ENCODE measurements around the gene MED9. TPM values are rescaled to one million over a fixed set of nuclear protein-coding genes. Genes with fewer than 3 reads are reported as not detected.

Gene MED9
- total and polyA plus RNA-seq, 10 of the 15 experiments (the other 5 are each of a cell fraction or from before 2014, with no cell fraction given): 1.5 to 22.4 (median 14.8) TPM

DNA sequence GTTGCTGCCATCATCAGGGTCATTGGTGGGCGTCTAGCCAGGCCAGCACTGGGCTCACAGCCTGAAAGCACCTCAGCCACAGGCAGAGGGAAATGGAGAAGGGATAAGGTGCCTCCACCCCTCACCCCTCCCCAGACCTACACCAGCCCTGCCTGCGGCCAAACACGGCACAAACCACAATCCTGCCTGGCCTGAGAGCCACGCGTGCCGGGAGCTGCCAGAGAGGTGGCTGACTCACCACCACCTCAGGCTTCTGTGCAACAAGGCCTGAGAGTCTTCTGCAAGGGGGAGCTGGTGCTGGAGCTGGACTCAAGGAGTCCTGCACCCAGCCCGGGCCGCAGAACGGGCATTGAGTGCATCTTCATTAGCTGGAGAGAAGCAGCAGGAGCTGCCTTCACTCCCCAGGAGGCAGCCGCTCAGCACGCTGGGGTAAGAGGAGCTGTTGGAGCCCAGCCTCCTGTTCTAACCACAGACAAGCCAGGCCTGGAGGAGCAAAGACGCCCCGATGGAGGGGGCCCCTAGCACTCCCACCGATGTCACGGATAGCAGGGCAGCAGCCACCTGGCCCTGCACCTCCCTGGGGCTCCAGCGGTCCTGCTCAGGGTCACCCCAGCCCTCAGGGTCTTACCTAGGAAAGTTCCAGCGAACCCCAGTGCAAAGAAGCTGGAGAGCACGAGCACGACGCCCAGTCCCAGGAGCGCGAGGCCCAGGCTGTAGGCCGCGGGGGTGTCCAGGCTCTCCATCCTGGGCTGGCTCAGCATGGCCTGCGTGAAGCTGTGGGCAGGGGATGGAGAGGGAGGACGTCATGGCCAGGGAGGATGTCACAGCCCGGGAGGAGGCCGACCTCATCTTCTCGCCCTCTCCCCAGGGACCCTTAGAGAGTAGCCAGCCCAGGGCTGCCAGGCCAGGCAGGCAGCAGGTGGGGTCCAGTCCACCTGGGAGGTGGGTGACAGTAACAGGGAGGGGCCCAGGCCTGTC is 35.4 kb downstream of the MED9 start:
- intact Hi-C loops (cut with micrococcal nuclease; ENCODE audit: unreplicated experiment): no loop called here
- 70% methylated on average over 29 of the region's 29 CpGs for WGBS (ENCODE audit: insufficient coverage, insufficient replicate concordance, low lambda C conversion rate, missing lambda C conversion rate)
- Histone ChIP-seq H2AFZ (ENCODE audit: control insufficient read depth, low read depth, low read length) (no peak overlapping the region), H3K9me3 (replicated peaks; ENCODE audit: control insufficient read depth, insufficient read depth, low read length) (no peaks in the 10 kb centered on the region), H3K4me2 (ENCODE audit: control insufficient read depth, insufficient read depth) (no peak overlapping the region), H3K36me3 (ENCODE audit: control insufficient read depth in 2 of 2, insufficient read depth in 2 of 2, low read length in 1 of 2) (no peaks in the 10 kb centered on the region), H4K20me1 (ENCODE audit: control insufficient read depth, insufficient read depth) (no peaks in the 10 kb centered on the region), H3K79me2 (ENCODE audit: control insufficient read depth, insufficient read depth, low read length) (no peaks in the 10 kb centered on the region), H3K27ac (ENCODE audit: control insufficient read depth, insufficient read depth) (no peak overlapping the region), H3K27me3 (replicated peaks in 1 of 2; ENCODE audit: control insufficient read depth in 2 of 2, insufficient read depth in 2 of 2, low read length in 1 of 2) (no peaks in the 10 kb centered on the region), H3K4me1 (ENCODE audit: control insufficient read depth, insufficient read depth, low read length) (no peaks in the 10 kb centered on the region), H3K4me3 (no peak overlapping the region), H3K9ac (ENCODE audit: control insufficient read depth, insufficient read depth, low read length) (no peak overlapping the region)
- ChIA-PET RAD21 (ENCODE audit: unreplicated experiment) (no interaction called here), CTCF (interaction anchor here (1.2 kb wide), 1 partner anchor 56 kb away, joined by 4 read pairs; no protein-coding TSS in a partner anchor), POLR2A (no interaction called here), SMC1A (ENCODE audit: uncharacterized antibody, unreplicated experiment) (no interaction called here)
- DNase-seq (ENCODE audit: low read depth, low spot score) (no peak), ATAC-seq (no peak), FAIRE-seq (no peak)
- BruUV-seq (replicated peaks): no TSS peak
- TF ChIP-seq BRCA1 (IDR thresholded peaks at IDR 0.05; ENCODE audit: low read depth, low read length): no peak
- in situ Hi-C loops (cut with MboI): no loop called here

DNA sequence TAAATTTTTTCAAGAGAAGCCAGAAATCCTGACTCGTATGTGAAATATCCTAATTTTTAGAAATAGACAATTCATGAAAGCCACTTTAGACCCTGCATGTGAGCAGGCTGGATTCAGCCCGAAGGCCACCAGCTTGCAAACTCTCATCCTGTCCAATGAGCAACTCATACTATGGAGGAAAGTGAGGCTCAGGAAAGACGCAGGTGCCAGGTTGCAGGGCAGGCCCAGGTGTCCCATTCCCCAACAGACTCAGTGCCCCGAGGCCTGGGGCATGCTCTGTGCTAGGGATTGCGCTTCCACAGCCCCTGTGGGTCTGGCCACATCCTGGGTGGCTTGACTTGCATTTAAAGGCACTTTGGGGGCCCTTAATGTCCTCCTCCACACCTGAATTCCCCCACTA is 36.1 kb downstream of the MED9 start:
- H3K4me2 ChIP-seq (ENCODE audit: control insufficient read depth, insufficient read depth): no peak overlapping the region
- no peak overlapping the region for H2AFZ ChIP-seq (ENCODE audit: control insufficient read depth, low read depth, low read length)
- no peaks in the 10 kb centered on the region for H3K4me1 ChIP-seq (ENCODE audit: control insufficient read depth, insufficient read depth, low read length)
- ATAC-seq (no peak), DNase-seq (ENCODE audit: low read depth, low spot score) (no peak), FAIRE-seq (no peak)
- H3K9ac ChIP-seq (ENCODE audit: control insufficient read depth, insufficient read depth, low read length): no peak overlapping the region
- H3K27ac ChIP-seq (ENCODE audit: control insufficient read depth, insufficient read depth): no peak overlapping the region
- in situ Hi-C loops (cut with MboI): no loop called here
- H3K36me3 ChIP-seq (ENCODE audit: control insufficient read depth in 2 of 2, insufficient read depth in 2 of 2, low read length in 1 of 2): no peaks in the 10 kb centered on the region
- ChIA-PET RAD21 (ENCODE audit: unreplicated experiment) (no interaction called here), POLR2A (no interaction called here), SMC1A (ENCODE audit: uncharacterized antibody, unreplicated experiment) (no interaction called here), CTCF (interaction anchor here (1.2 kb wide), 1 partner anchor 55 kb away, joined by 4 read pairs; no protein-coding TSS in a partner anchor)
- intact Hi-C loops (cut with micrococcal nuclease; ENCODE audit: unreplicated experiment): no loop called here
- no peak overlapping the region for H3K4me3 ChIP-seq
- H3K27me3 ChIP-seq (replicated peaks in 1 of 2; ENCODE audit: control insufficient read depth in 2 of 2, insufficient read depth in 2 of 2, low read length in 1 of 2): no peaks in the 10 kb centered on the region
- no peaks in the 10 kb centered on the region for H4K20me1 ChIP-seq (ENCODE audit: control insufficient read depth, insufficient read depth)
- WGBS (ENCODE audit: insufficient coverage, insufficient replicate concordance, low lambda C conversion rate, missing lambda C conversion rate): 40% methylated on average over 5 of the region's 5 CpGs
- no peaks in the 10 kb centered on the region for H3K9me3 ChIP-seq (replicated peaks; ENCODE audit: control insufficient read depth, insufficient read depth, low read length)
- H3K79me2 ChIP-seq (ENCODE audit: control insufficient read depth, insufficient read depth, low read length): no peaks in the 10 kb centered on the region
- no TSS peak for BruUV-seq (replicated peaks)
- TF ChIP-seq NFYA (IDR thresholded peaks at IDR 0.05; ENCODE audit: borderline replicate concordance, low read depth, low read length) (no peak), YBX1 (IDR thresholded peaks at IDR 0.05) (no peak), ESRRA (IDR thresholded peaks at IDR 0.05; ENCODE audit: low read length) (no peak), FOXM1 (IDR thresholded peaks at IDR 0.05; ENCODE audit: low read depth, low read length) (no peak), NFXL1 (IDR thresholded peaks at IDR 0.05; ENCODE audit: borderline replicate concordance) (no peak), DPF2 (IDR thresholded peaks at IDR 0.05) (no peak), SUZ12 (IDR thresholded peaks at IDR 0.05; ENCODE audit: unreplicated experiment) (no peak), RCOR1 (conservative IDR thresholded peaks at IDR 0.05; ENCODE audit: low read depth, low read length) (no peak)
- TF ChIP-seq, protein P1, sequence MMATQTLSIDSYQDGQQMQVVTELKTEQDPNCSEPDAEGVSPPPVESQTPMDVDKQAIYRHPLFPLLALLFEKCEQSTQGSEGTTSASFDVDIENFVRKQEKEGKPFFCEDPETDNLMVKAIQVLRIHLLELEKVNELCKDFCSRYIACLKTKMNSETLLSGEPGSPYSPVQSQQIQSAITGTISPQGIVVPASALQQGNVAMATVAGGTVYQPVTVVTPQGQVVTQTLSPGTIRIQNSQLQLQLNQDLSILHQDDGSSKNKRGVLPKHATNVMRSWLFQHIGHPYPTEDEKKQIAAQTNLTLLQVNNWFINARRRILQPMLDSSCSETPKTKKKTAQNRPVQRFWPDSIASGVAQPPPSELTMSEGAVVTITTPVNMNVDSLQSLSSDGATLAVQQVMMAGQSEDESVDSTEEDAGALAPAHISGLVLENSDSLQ (IDR thresholded peaks at IDR 0.05): no peak
- TF ChIP-seq, protein P2, sequence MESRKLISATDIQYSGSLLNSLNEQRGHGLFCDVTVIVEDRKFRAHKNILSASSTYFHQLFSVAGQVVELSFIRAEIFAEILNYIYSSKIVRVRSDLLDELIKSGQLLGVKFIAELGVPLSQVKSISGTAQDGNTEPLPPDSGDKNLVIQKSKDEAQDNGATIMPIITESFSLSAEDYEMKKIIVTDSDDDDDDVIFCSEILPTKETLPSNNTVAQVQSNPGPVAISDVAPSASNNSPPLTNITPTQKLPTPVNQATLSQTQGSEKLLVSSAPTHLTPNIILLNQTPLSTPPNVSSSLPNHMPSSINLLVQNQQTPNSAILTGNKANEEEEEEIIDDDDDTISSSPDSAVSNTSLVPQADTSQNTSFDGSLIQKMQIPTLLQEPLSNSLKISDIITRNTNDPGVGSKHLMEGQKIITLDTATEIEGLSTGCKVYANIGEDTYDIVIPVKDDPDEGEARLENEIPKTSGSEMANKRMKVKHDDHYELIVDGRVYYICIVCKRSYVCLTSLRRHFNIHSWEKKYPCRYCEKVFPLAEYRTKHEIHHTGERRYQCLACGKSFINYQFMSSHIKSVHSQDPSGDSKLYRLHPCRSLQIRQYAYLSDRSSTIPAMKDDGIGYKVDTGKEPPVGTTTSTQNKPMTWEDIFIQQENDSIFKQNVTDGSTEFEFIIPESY (IDR thresholded peaks at IDR 0.05): no peak
- TF ChIP-seq, protein P3, sequence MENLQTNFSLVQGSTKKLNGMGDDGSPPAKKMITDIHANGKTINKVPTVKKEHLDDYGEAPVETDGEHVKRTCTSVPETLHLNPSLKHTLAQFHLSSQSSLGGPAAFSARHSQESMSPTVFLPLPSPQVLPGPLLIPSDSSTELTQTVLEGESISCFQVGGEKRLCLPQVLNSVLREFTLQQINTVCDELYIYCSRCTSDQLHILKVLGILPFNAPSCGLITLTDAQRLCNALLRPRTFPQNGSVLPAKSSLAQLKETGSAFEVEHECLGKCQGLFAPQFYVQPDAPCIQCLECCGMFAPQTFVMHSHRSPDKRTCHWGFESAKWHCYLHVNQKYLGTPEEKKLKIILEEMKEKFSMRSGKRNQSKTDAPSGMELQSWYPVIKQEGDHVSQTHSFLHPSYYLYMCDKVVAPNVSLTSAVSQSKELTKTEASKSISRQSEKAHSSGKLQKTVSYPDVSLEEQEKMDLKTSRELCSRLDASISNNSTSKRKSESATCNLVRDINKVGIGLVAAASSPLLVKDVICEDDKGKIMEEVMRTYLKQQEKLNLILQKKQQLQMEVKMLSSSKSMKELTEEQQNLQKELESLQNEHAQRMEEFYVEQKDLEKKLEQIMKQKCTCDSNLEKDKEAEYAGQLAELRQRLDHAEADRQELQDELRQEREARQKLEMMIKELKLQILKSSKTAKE (IDR thresholded peaks at IDR 0.05; ENCODE audit: low read depth, poor library complexity, severe bottlenecking): no peak
